Measurements from ENCODE around the gene HSF2BP. TPM values are rescaled to one million over a fixed set of nuclear protein-coding genes. Genes with fewer than 3 reads are reported as not detected.

HSF2BP gene
- total and polyA plus RNA-seq, 2 of the 8 experiments (the other 6 are each of a cell fraction or from before 2014, with no cell fraction given) = 0.51 to 0.93 TPM

- H3K79me2 ChIP-seq (ENCODE audit: control insufficient read depth in 1 of 2, insufficient read depth in 2 of 2, low read length in 2 of 2) = no peaks in the 10 kb centered on the region
- no peak overlapping the region for H2AFZ ChIP-seq (ENCODE audit: low read length)
- H2BK120ac ChIP-seq (replicated peaks; ENCODE audit: low read depth, low read length) = no peak overlapping the region
- no peak overlapping the region for H4K5ac ChIP-seq (ENCODE audit: insufficient read length, low read depth, low read length)
- no peak overlapping the region for H2BK12ac ChIP-seq (ENCODE audit: low read depth, low read length)
- no peaks in the 10 kb centered on the region; the same call in 1 of the 2 replicates for H3K23me2 ChIP-seq (ENCODE audit: low read depth, low read length)
- H4K20me1 ChIP-seq (replicated peaks in 1 of 2; ENCODE audit: control insufficient read depth in 1 of 2, insufficient read depth in 2 of 2, low read length in 2 of 2) = no peaks in the 10 kb centered on the region
- H3K56ac ChIP-seq (replicated peaks; ENCODE audit: insufficient read length, low read depth, low read length) = no peak overlapping the region
- no peak overlapping the region for H4K8ac ChIP-seq (ENCODE audit: extremely low read depth, insufficient read depth, low read length)
- no peak overlapping the region for H3K23ac ChIP-seq (ENCODE audit: insufficient read length)
- no peaks in the 10 kb centered on the region for H3K79me1 ChIP-seq (ENCODE audit: low read depth, low read length)
- no peak overlapping the region for H2BK20ac ChIP-seq (ENCODE audit: low read length)
- no peak for FAIRE-seq
- H3K4me3 ChIP-seq (ENCODE audit: extremely low read depth in 1 of 4, insufficient read depth in 2 of 4, low read depth in 3 of 4, low read length in 4 of 4) = no peak overlapping the region
- 94% methylated on average over 8 of the region's 8 CpGs; no CpG with 5 or more reads in 1 of the 2 experiments for WGBS, 2 experiments (ENCODE audit: extremely low coverage in 1 of 2, insufficient coverage in 1 of 2, insufficient read length in 1 of 2, insufficient replicate concordance in 2 of 2, low coverage in 1 of 2, low lambda C conversion rate in 2 of 2, missing lambda C conversion rate in 1 of 2)
- H3K9ac ChIP-seq (replicated peaks in 1 of 4; ENCODE audit: extremely low read depth in 1 of 4, low read depth in 3 of 4, low read length in 3 of 4) = no peak overlapping the region
- no peak overlapping the region for H3K27ac ChIP-seq (ENCODE audit: low read depth, low read length)
- no peaks in the 10 kb centered on the region for H3K27me3 ChIP-seq (replicated peaks in 1 of 4; ENCODE audit: control insufficient read depth in 3 of 4, extremely low read depth in 1 of 4, insufficient read depth in 3 of 4, low read length in 3 of 4)
- ChIA-PET CTCF (ENCODE audit: partially characterized antibody) (interaction anchor here (0.6 to 3.9 kb wide), 4 partner anchors 12 to 326 kb away, joined by 3 to 47 read pairs (median 19); no protein-coding TSS in a partner anchor), POLR2A (ENCODE audit: partially characterized antibody) (no interaction called here)
- no peaks in the 10 kb centered on the region for H3K4me1 ChIP-seq (replicated peaks in 1 of 4; ENCODE audit: control insufficient read depth in 3 of 4, insufficient read depth in 4 of 4, low read length in 3 of 4)
- H2AK5ac ChIP-seq (ENCODE audit: low read depth, low read length) = no peak overlapping the region
- H2BK5ac ChIP-seq (ENCODE audit: low read depth, low read length) = no peak overlapping the region
- H3K9me3 ChIP-seq (ENCODE audit: insufficient read depth in 2 of 2, low read depth in 1 of 2, low read length in 1 of 2) = no peaks in the 10 kb centered on the region
- H4K91ac ChIP-seq (replicated peaks; ENCODE audit: insufficient read length, low read length) = no peak overlapping the region
- DNase-seq (ENCODE audit: low read depth in 1 of 2, low spot score in 2 of 2) = no peak
- no peak overlapping the region for H3K14ac ChIP-seq (ENCODE audit: insufficient read length)
- H3K4me2 ChIP-seq (ENCODE audit: insufficient read depth in 1 of 2, low read depth in 2 of 2, low read length in 2 of 2) = no peak overlapping the region
- no peak overlapping the region for H3K4ac ChIP-seq (replicated peaks; ENCODE audit: insufficient read length, low read depth, low read length)
- H3K36me3 ChIP-seq (ENCODE audit: control insufficient read depth in 2 of 4, insufficient read depth in 4 of 4, low read length in 3 of 4) = no peaks in the 10 kb centered on the region
- H2BK15ac ChIP-seq (ENCODE audit: low read length) = no peak overlapping the region
- no peak overlapping the region for H3K18ac ChIP-seq (ENCODE audit: extremely low read depth, low read length)
- no peak for TF ChIP-seq TBP (IDR thresholded peaks at IDR 0.05; ENCODE audit: low read depth, low read length)
- TF ChIP-seq TAF7 (optimal IDR thresholded peaks at IDR 0.05; ENCODE audit: borderline replicate concordance, low read depth, low read length) = no peak
- no peak for TF ChIP-seq KDM4A (IDR thresholded peaks at IDR 0.05; ENCODE audit: low read depth, low read length, severe bottlenecking)
- no peak for TF ChIP-seq CBX5 (IDR thresholded peaks at IDR 0.05; ENCODE audit: low read depth, low read length)
- TF ChIP-seq YY1 (IDR thresholded peaks at IDR 0.05; ENCODE audit: low read depth, low read length) = no peak
- TF ChIP-seq EZH2 (IDR thresholded peaks at IDR 0.05; ENCODE audit: low read depth, low read length, severe bottlenecking) = no peak
- TF ChIP-seq E2F6 (IDR thresholded peaks at IDR 0.05) = no peak
- TF ChIP-seq MAX (IDR thresholded peaks at IDR 0.05) = no peak
- TF ChIP-seq SP1 (IDR thresholded peaks at IDR 0.05; ENCODE audit: low read depth, low read length) = no peak
- no peak for TF ChIP-seq TCF12 (IDR thresholded peaks at IDR 0.05; ENCODE audit: low read depth, low read length)
- no peak for TF ChIP-seq NANOG (IDR thresholded peaks at IDR 0.05; ENCODE audit: insufficient read depth, low read depth, low read length, poor library complexity, severe bottlenecking)
Observed at GRCh38 chr21:43613755-43614638, 45.3 kb downstream of the HSF2BP start.
